ENCODE data around the gene ZMIZ1.

Gene ZMIZ1

GRCh38 chr10:79140855-79141254, 72.1 kb downstream of the ZMIZ1 start:
- no peak for FAIRE-seq

- FAIRE-seq = no peak
Observed at GRCh38 chr10:79142064-79142491, 73.3 kb downstream of the ZMIZ1 start.

GRCh38 chr10:79142522-79143309, 74.0 kb downstream of the ZMIZ1 start:
- no peak for FAIRE-seq

- FAIRE-seq = no peak
Observed at GRCh38 chr10:79143879-79144278, 75.1 kb downstream of the ZMIZ1 start.

- FAIRE-seq = no peak
Observed at GRCh38 chr10:79144351-79145173, 75.8 kb downstream of the ZMIZ1 start.

GRCh38 chr10:79145174-79145483, 76.4 kb downstream of the ZMIZ1 start:
- no peak for FAIRE-seq

- FAIRE-seq = no peak
Observed at GRCh38 chr10:79145517-79146470, 77.0 kb downstream of the ZMIZ1 start.

- no peak for FAIRE-seq
Observed at GRCh38 chr10:79146611-79147130, 77.9 kb downstream of the ZMIZ1 start.

GRCh38 chr10:79147306-79147705, 78.5 kb downstream of the ZMIZ1 start:
- FAIRE-seq = no peak

- FAIRE-seq = no peak
Observed at GRCh38 chr10:79147796-79148451, 79.2 kb downstream of the ZMIZ1 start.

- FAIRE-seq = no peak
Observed at GRCh38 chr10:79148452-79149344, 79.9 kb downstream of the ZMIZ1 start.

GRCh38 chr10:79149345-79149661, 80.5 kb downstream of the ZMIZ1 start:
- FAIRE-seq = no peak

GRCh38 chr10:79149662-79150443, 81.1 kb downstream of the ZMIZ1 start:
- FAIRE-seq = no peak

- FAIRE-seq = no peak
Observed at GRCh38 chr10:79150444-79150754, 81.6 kb downstream of the ZMIZ1 start.

GRCh38 chr10:79152423-79152817, 83.7 kb downstream of the ZMIZ1 start:
- no peak for FAIRE-seq

- FAIRE-seq = no peak
Observed at GRCh38 chr10:79153745-79154144, 85.0 kb downstream of the ZMIZ1 start.

GRCh38 chr10:79155301-79156081, 86.7 kb downstream of the ZMIZ1 start:
- no peak for FAIRE-seq

GRCh38 chr10:79156334-79157274, 87.8 kb downstream of the ZMIZ1 start:
- no peak for FAIRE-seq

GRCh38 chr10:79158004-79158340, 89.2 kb downstream of the ZMIZ1 start:
- FAIRE-seq = no peak
